GM19238 (cell line): Measurements from ENCODE around the gene OR56A1.
A peak's percentile ranks its signal among the peaks of the same experiment; 100 is the strongest.
"Not testable (repeated sequence)": the region's sequence is repeated elsewhere in the genome, so short reads cannot be mapped to it uniquely, and the experiment has no call there.

Experiments
- DNase-seq: peaks from one replicate; pipeline ENCODE4 v3.0.0; 2011; ENCODE audit warnings: low spot score; ENCODE audit not compliant: insufficient read length

Gene OR56A1, protein sequence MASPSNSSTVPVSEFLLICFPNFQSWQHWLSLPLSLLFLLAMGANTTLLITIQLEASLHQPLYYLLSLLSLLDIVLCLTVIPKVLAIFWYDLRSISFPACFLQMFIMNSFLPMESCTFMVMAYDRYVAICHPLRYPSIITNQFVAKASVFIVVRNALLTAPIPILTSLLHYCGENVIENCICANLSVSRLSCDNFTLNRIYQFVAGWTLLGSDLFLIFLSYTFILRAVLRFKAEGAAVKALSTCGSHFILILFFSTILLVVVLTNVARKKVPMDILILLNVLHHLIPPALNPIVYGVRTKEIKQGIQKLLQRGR

DNA sequence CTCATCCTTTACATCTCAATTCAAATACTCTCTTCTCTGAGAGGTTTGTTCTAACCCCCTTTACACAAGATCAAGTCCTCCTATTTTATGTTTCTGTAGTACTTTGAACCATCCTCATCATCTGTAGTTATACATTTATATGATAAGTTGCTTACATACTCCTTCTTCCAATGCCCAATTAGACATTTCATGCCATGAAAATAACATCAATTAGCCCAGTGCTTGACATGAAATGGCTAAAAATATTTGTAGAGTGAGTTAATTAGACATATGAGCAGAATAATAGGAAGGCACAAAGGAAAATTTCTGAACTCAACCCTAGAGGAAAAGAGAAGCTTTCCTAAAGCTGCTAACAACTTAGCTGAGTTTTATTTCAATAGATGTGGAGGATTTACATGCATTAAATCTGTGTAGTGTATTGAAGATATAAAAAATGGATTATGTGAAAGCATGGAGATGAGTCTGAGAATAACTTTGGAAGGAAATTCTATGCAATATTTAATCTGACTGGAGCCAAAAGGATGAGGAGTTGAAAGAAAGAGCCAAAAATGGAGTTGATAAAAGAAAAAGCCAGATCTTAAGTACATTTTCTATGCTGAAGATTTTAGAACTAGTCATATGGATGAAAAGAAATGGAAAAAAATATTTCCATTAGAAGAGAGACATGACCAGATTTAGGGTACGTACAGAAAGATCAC, at the start of gene OR56A1:
OR56A1 (minus strand) TSS at position 51 of the 698 bp plus-strand sequence. CDS start 3,066 bp downstream, outside the sequence.
- DNase-seq: no peak

- no peak for DNase-seq
These were observed 48.9 kb upstream of the OR56A1 start for GRCh38 chr11:6079463-6079862.

GRCh38 chr11:6077723-6078122, 47.2 kb upstream of the OR56A1 start:
- DNase-seq: no peak

- not testable (repeated sequence) for DNase-seq
These were observed 45.9 kb upstream of the OR56A1 start for GRCh38 chr11:6076443-6076842.

DNA sequence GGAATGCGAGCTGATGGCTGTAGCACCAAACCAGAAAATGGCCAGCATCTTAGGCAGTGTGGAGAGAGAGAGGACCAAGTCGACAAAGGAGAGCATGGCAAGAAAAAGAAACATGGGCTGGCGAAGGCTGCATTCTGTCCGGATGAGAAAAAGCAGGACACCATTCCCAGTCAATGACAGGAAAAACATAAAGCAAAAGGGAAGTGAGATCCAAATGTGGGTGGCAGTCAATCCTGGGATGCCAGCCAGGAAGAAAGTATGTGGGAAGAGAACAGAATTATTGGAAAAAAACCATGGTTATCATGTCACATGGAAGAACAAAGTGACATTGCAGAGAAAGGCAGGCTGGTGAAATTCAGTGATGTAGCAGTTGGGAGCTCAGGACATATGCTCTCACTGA, 36.9 kb upstream of the OR56A1 start:
- DNase-seq: no peak

- peak; percentile 7 for DNase-seq
These were observed 32.3 kb upstream of the OR56A1 start for GRCh38 chr11:6062691-6063358.

GRCh38 chr11:6061475-6061874, 30.9 kb upstream of the OR56A1 start:
- no peak for DNase-seq

- no peak for DNase-seq
These were observed 26.9 kb upstream of the OR56A1 start for GRCh38 chr11:6057452-6057851.

DNA sequence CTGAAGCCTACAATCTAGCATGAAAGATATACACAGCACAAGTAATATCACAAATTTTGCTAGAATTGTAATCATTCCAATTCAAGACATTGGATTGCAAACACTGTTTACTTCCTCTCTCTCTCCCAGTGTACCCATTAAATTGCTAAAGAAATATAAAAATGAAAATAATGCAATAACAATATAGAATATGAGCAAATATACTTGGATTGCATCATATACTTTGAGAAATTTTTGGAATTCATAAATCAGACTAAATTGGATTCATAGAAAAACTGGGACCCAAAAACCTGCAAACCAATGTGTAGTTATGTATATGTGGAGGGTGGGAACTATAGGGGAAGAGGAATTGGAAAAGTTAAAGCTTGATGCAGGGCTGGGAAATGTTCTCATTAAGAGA, 25.0 kb upstream of the OR56A1 start:
- no peak for DNase-seq

DNA sequence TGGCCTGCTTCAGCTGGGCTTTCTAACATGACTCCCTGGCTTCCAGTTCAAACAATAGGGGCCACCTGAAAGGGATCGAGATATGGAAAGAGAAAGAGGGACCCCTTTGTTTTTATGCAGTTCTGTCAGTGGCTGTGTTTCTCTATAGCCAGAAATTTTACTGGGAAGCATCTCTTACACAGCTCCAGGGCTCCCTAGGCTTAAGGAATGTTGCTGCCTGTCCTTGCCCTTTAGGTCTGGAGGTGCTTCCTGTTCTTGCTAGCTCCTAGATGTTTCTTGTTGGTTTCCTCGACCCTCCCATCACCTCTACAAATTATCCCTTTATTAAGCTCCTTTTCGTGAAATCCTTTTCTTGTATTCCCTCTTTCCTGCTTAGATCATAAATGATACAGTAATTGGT, 21.8 kb upstream of the OR56A1 start:
- no peak for DNase-seq

- DNase-seq: no peak
These were observed 10.3 kb upstream of the OR56A1 start for GRCh38 chr11:6040874-6041273.

GRCh38 chr11:6027501-6027900, 3.1 kb downstream of the OR56A1 start:
- DNase-seq: no peak

DNA sequence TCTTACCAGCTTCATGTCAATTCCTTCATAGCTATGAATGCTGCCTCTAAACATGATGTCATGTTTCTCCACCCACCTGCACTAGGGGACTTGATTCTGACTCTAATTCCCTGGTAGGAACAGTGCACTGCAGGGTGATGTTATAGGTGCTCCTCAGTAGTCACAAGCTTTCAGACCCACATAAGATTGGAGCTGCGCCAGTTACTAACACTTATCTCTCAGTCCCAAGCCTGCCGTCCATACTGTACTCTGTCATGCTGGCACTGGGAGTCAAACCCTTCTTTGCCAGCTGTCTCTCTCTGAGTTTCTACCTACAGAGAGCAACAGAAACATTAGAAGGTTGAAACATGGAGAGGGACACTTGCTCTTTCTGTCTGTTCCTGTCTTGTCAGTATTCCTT, 5.5 kb downstream of the OR56A1 start:
- no peak for DNase-seq

- peak; percentile 3 for DNase-seq
These were observed 7.6 kb downstream of the OR56A1 start for GRCh38 chr11:6022956-6023355.

DNA sequence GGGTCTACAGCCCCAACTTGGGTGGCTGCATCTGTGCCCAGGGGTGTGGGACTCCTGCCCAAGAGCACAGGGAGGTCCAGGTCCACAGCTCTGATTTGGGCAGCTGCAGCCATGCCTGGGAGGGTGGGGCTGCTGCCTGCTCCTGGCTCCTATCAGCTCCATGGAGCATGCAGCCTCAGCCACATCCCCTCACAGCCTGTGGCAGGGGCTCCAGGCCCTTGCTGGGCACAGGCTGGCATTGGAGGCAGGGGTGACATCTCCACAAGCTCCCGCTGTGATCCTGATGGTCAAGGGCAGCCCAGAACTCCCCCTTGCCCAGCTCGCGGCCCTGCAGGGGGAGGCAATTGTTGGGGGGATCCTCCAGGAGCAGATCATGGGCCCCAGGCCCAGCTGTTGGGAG, 17.5 kb downstream of the OR56A1 start:
- DNase-seq: no peak

- DNase-seq: no peak
These were observed 18.4 kb downstream of the OR56A1 start for GRCh38 chr11:6012035-6012668.

- DNase-seq: no peak
These were observed 23.7 kb downstream of the OR56A1 start, which contains the start of gene OR56A4 for GRCh38 chr11:6006846-6007245. TSS of gene OR56A4 (minus strand) at chr11:6006946. CDS start at chr11:6002992, 3,954 bp downstream.

GRCh38 chr11:6006395-6006794, 24.2 kb downstream of the OR56A1 start:
- DNase-seq: no peak

GRCh38 chr11:6002202-6002699, 28.3 kb downstream of the OR56A1 start:
- no peak for DNase-seq

DNA sequence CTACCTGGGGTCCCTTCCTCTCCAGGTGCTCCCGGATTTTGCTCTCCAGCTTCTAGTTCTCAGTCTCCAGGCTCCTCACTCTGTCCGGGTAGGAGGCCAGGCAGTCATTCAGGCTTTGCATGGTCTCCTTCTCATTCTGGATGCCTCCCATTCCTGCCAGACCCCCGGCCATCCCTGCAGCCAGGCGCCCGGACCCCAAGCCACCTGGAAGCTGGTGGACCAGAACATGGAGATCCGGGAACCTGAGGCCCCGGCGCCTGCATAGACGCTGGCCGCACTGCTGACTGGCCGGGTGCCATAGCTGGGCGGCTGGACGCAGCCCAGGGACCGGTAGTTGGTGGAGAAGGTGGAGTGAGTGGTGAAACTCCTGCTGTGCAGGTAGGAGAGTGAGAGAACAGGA, 35.8 kb downstream of the OR56A1 start:
- no peak for DNase-seq

- DNase-seq: peak; percentile 8
These were observed 37.8 kb downstream of the OR56A1 start for GRCh38 chr11:5992604-5993251.
